Activated CD4-positive, alpha-beta T cell treated with anti-CD3 and anti-CD28 coated beads, Interleukin-2, amount 10 ng/mL, durations not matched to agents 24 days and 14 days (primary cell): ENCODE measurements around the gene PLD6. TPM values are rescaled to one million over a fixed set of nuclear protein-coding genes. Genes with fewer than 3 reads are reported as not detected.
"Not testable (repeated sequence)": the region's sequence is repeated elsewhere in the genome, so short reads cannot be mapped to it uniquely, and the experiment has no call there.

Source experiments
- DNase-seq: peaks from one replicate; pipeline ENCODE4 v3.0.0; 2022
- H3K27ac Mint-ChIP-seq: one replicate; pipeline ENCODE4 v1.8.0; 2022; ENCODE audit warnings: mild to moderate bottlenecking, mixed read lengths
- H3K27me3 Mint-ChIP-seq: one replicate; pipeline ENCODE4 v1.8.0; 2022; ENCODE audit warnings: mixed read lengths
- H3K36me3 Mint-ChIP-seq: one replicate; pipeline ENCODE4 v1.8.0; 2022; ENCODE audit warnings: low read depth, mild to moderate bottlenecking, mixed read lengths
- H3K4me1 Mint-ChIP-seq: one replicate; pipeline ENCODE4 v1.8.0; 2021; ENCODE audit warnings: mixed read lengths
- H3K4me3 Mint-ChIP-seq: one replicate; pipeline ENCODE4 v1.8.0; 2022; ENCODE audit warnings: mild to moderate bottlenecking, moderate library complexity, mixed read lengths
- H3K9me3 Mint-ChIP-seq: one replicate; pipeline ENCODE4 v1.8.0; 2021; ENCODE audit warnings: mixed read lengths
- intact Hi-C: fragments of 100-400 bp; cut with micrococcal nuclease; formaldehyde crosslinking; loops from one replicate; pipeline ENCODE4 v1.15.1; 2023
- total RNA-seq: library from RNA; stranded (reverse); gene quantifications from 2 replicates; pipeline ENCODE4 v1.2.3, GENCODE V29; 2022

Gene PLD6
- total RNA-seq, 1 donor from 2014 or later: 17.2 TPM

DNA sequence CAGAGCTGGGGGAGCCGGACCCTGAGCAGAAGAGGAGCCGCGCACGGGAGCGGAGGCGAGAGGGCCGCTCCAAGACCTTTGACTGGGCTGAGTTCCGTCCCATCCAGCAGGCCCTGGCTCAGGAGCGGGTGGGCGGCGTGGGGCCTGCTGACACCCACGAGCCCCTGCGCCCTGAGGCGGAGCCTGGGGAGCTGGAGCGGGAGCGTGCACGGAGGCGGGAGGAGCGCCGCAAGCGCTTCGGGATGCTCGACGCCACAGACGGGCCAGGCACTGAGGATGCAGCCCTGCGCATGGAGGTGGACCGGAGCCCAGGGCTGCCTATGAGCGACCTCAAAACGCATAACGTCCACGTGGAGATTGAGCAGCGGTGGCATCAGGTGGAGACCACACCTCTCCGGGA lies 47.6 kb downstream of the PLD6 start:
- H3K4me3 Mint-ChIP-seq, H3K27me3 Mint-ChIP-seq, DNase-seq, H3K9me3 Mint-ChIP-seq, intact Hi-C loops, H3K27ac Mint-ChIP-seq: not testable (repeated sequence)
- H3K4me1 Mint-ChIP-seq: peaks cover 16% of the 10 kb centered on the region
- peaks cover 36% of the 10 kb centered on the region for H3K36me3 Mint-ChIP-seq

DNA sequence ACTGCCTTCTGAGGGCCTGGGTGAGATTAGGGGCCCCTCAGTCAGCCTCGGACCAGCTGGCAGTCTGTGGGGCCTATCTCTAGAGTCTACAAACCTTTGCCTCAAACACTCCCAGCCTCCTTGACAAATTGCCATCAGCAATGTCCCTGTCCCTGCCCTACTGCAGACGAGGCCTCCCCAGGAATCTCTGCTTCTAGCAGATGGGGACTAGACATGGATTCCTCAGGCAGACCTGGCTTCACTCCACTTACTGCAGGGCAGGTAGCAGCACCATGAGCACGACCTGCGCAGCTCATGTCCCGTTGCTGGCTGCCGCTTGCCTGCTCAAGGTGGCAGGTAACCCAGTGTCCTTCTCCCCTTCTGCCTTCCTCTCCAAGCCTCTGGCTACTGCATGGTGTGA lies 49.1 kb downstream of the PLD6 start:
- H3K27ac Mint-ChIP-seq: no peak overlapping the region
- DNase-seq: no peak
- no peak overlapping the region for H3K4me3 Mint-ChIP-seq
- H3K36me3 Mint-ChIP-seq: peaks cover 40% of the 10 kb centered on the region
- intact Hi-C loops: no loop called here
- H3K4me1 Mint-ChIP-seq: peaks cover 26% of the 10 kb centered on the region
- no peaks in the 10 kb centered on the region for H3K27me3 Mint-ChIP-seq
- no peaks in the 10 kb centered on the region for H3K9me3 Mint-ChIP-seq

DNA sequence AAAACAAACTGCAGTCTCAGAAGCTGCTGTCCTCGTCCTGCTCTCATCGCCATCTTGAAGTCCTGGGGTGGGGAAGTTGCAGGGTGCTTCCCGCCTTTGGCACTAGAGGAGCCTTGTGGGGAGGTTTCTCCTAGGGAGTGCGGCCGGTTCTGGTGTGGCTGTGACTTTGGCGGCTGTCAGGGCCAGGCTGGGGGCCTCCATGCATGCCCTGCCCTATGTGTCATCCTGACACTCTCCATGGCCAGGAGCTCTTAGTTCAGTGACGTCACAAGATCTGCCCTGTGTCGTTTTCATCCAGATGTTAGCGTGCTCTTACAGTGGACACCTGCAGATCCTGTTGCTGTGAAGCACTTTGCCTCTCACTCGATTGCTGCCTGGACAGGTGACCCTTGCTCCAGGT lies 49.6 kb downstream of the PLD6 start:
- Mint-ChIP-seq H3K4me3 (no peak overlapping the region), H3K9me3 (no peaks in the 10 kb centered on the region), H3K36me3 (peaks cover 41% of the 10 kb centered on the region), H3K4me1 (peaks cover 29% of the 10 kb centered on the region), H3K27me3 (no peaks in the 10 kb centered on the region), H3K27ac (no peak overlapping the region)
- no peak for DNase-seq
- intact Hi-C loops: no loop called here

DNA sequence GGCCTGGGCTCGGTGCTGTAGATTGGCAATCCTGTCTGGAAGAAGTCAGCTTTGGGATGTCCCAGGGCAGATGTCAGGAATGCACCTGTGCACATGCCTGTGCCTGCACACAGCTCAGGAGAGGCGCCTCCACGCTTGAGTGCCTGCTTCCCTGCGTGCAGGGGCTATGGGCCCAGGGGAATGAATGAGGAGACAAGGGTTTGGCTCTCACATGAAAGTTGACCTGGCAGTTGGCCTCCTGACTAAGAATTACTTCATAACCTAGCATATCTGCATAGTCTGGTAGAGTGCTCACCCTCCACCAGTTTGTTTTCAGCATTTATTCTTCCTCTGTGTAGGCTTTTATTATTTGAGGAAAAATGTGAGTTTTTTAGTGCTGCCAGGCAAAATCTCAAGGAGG lies 50.0 kb downstream of the PLD6 start:
- peaks cover 33% of the 10 kb centered on the region for H3K4me1 Mint-ChIP-seq
- intact Hi-C loops: no loop called here
- no peak overlapping the region for H3K27ac Mint-ChIP-seq
- H3K4me3 Mint-ChIP-seq: no peak overlapping the region
- DNase-seq: no peak
- peaks cover 44% of the 10 kb centered on the region for H3K36me3 Mint-ChIP-seq
- H3K27me3 Mint-ChIP-seq: no peaks in the 10 kb centered on the region
- no peaks in the 10 kb centered on the region for H3K9me3 Mint-ChIP-seq

GRCh38 chr17:17155568-17155967 lies 50.6 kb downstream of the PLD6 start:
- intact Hi-C loops: no loop called here
- no peaks in the 10 kb centered on the region for H3K27me3 Mint-ChIP-seq
- H3K4me3 Mint-ChIP-seq: no peak overlapping the region
- no peak overlapping the region for H3K27ac Mint-ChIP-seq
- H3K9me3 Mint-ChIP-seq: no peaks in the 10 kb centered on the region
- peak; percentile 75 for DNase-seq
- H3K4me1 Mint-ChIP-seq: peaks cover 34% of the 10 kb centered on the region
- peaks cover 46% of the 10 kb centered on the region for H3K36me3 Mint-ChIP-seq

DNA sequence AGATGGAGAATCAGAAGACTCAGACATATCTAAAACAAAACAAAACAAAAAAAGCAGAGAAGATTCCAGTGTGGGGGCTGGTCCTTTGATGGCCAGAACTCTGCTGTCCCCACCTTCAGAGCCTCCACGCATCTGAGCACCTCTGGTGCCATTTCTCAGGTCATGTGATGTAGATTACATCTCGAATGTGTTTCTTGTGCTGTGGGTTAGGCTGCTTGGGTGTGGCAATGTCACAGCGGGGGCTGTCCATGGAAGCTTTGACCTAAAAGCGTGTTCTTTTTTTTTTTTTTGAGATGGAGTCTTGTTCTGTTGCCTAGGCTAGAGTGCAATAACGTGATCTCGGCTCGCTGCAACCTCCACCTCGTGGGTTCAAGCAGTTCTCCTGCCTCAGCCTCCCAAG lies 51.2 kb downstream of the PLD6 start:
- Mint-ChIP-seq H3K9me3 (no peaks in the 10 kb centered on the region), H3K27ac (peak overlapping the region; percentile 72), H3K27me3 (no peaks in the 10 kb centered on the region), H3K4me1 (peaks cover 39% of the 10 kb centered on the region), H3K4me3 (peak overlapping the region; percentile 15), H3K36me3 (peaks cover 52% of the 10 kb centered on the region)
- no peak for DNase-seq
- intact Hi-C loops: no loop called here

- peak overlapping the region; percentile 15 for H3K4me3 Mint-ChIP-seq
Measured at GRCh38 chr17:17154556-17154955, 51.6 kb downstream of the PLD6 start.

GRCh38 chr17:17153709-17154108 lies 52.4 kb downstream of the PLD6 start:
- Mint-ChIP-seq H3K36me3 (peaks cover 58% of the 10 kb centered on the region), H3K4me1 (peaks cover 42% of the 10 kb centered on the region), H3K27ac (peak overlapping the region; percentile 53), H3K9me3 (no peaks in the 10 kb centered on the region), H3K27me3 (no peaks in the 10 kb centered on the region), H3K4me3 (no peak overlapping the region)
- intact Hi-C loops: no loop called here
- DNase-seq: no peak

More at GRCh38 chr17:17154556-17154955, 51.6 kb downstream of the PLD6 start:
- H3K27ac Mint-ChIP-seq: peak overlapping the region; percentile 72
- no peak for DNase-seq
- peaks cover 42% of the 10 kb centered on the region for H3K4me1 Mint-ChIP-seq
- H3K9me3 Mint-ChIP-seq: no peaks in the 10 kb centered on the region
- peaks cover 55% of the 10 kb centered on the region for H3K36me3 Mint-ChIP-seq
- intact Hi-C loops: no loop called here
- no peaks in the 10 kb centered on the region for H3K27me3 Mint-ChIP-seq

GRCh38 chr17:17153071-17153470 lies 53.1 kb downstream of the PLD6 start:
- Mint-ChIP-seq H3K9me3 (no peaks in the 10 kb centered on the region), H3K4me1 (peaks cover 42% of the 10 kb centered on the region), H3K4me3 (no peak overlapping the region), H3K27me3 (no peaks in the 10 kb centered on the region), H3K27ac (peak overlapping the region; percentile 32), H3K36me3 (peaks cover 61% of the 10 kb centered on the region)
- intact Hi-C loops: no loop called here
- no peak for DNase-seq

- Mint-ChIP-seq H3K27ac (peak overlapping the region; percentile 52), H3K4me1 (peaks cover 42% of the 10 kb centered on the region)
- intact Hi-C loops: no loop called here
Measured at GRCh38 chr17:17152385-17152784, 53.7 kb downstream of the PLD6 start.

GRCh38 chr17:17151962-17152361 lies 54.2 kb downstream of the PLD6 start:
- no peaks in the 10 kb centered on the region for H3K9me3 Mint-ChIP-seq
- H3K27ac Mint-ChIP-seq: peak overlapping the region; percentile 85
- H3K4me1 Mint-ChIP-seq: peaks cover 42% of the 10 kb centered on the region
- peaks cover 65% of the 10 kb centered on the region for H3K36me3 Mint-ChIP-seq
- intact Hi-C loops: loop anchor here (1.0 to 2.0 kb wide), 3 partner anchors 27 to 85 kb away; partner anchors contain the start of gene FLCN
- no peak for DNase-seq
- no peaks in the 10 kb centered on the region for H3K27me3 Mint-ChIP-seq
- H3K4me3 Mint-ChIP-seq: no peak overlapping the region

More at GRCh38 chr17:17152385-17152784, 53.7 kb downstream of the PLD6 start:
- Mint-ChIP-seq H3K9me3 (no peaks in the 10 kb centered on the region), H3K27me3 (no peaks in the 10 kb centered on the region), H3K36me3 (peaks cover 67% of the 10 kb centered on the region), H3K4me3 (no peak overlapping the region)
- no peak for DNase-seq

GRCh38 chr17:17151541-17151940 lies 54.6 kb downstream of the PLD6 start:
- Mint-ChIP-seq H3K36me3 (peaks cover 64% of the 10 kb centered on the region), H3K27ac (peak overlapping the region; percentile 85), H3K4me1 (peaks cover 44% of the 10 kb centered on the region), H3K4me3 (no peak overlapping the region), H3K27me3 (no peaks in the 10 kb centered on the region), H3K9me3 (no peaks in the 10 kb centered on the region)
- intact Hi-C loops: loop anchor here (1.0 to 2.0 kb wide), 3 partner anchors 28 to 86 kb away; partner anchors contain the start of gene FLCN
- no peak for DNase-seq

GRCh38 chr17:17151055-17151454 lies 55.1 kb downstream of the PLD6 start:
- DNase-seq: no peak
- Mint-ChIP-seq H3K4me3 (no peak overlapping the region), H3K9me3 (no peaks in the 10 kb centered on the region), H3K4me1 (peaks cover 44% of the 10 kb centered on the region), H3K36me3 (peaks cover 64% of the 10 kb centered on the region), H3K27me3 (no peaks in the 10 kb centered on the region), H3K27ac (peak overlapping the region; percentile 85)
- intact Hi-C loops: loop anchor here (1.0 to 2.0 kb wide), 3 partner anchors 28 to 86 kb away; partner anchors contain the start of gene FLCN
